ENCODE measurements around the gene NAT16.
"Not testable (repeated sequence)": the region's sequence is repeated elsewhere in the genome, so short reads cannot be mapped to it uniquely, and the experiment has no call there.

The NAT16 gene

GRCh38 chr7:101180130-101180755, at the start of gene NAT16:
Gene NAT16 (minus strand): TSS chr7:101180293. CDS start chr7:101174807, 5,486 bp downstream.
- no peak for DNase-seq (ENCODE audit: low spot score)

- DNase-seq (ENCODE audit: low spot score): no peak
Measured at GRCh38 chr7:101226721-101227120, 46.6 kb upstream of the NAT16 start.

GRCh38 chr7:101225650-101226049, 45.6 kb upstream of the NAT16 start:
- DNase-seq (ENCODE audit: low spot score): no peak

GRCh38 chr7:101223528-101223927, 43.4 kb upstream of the NAT16 start:
- DNase-seq (ENCODE audit: low spot score): no peak

GRCh38 chr7:101222275-101222830, 42.3 kb upstream of the NAT16 start:
- no peak for DNase-seq (ENCODE audit: low spot score)

- no peak for DNase-seq (ENCODE audit: low spot score)
Measured at GRCh38 chr7:101220295-101220694, 40.2 kb upstream of the NAT16 start.

- DNase-seq (ENCODE audit: low spot score): no peak
Measured at GRCh38 chr7:101218236-101219125, 38.4 kb upstream of the NAT16 start.

GRCh38 chr7:101217388-101218235, 37.5 kb upstream of the NAT16 start, which contains the start of the genes PLOD3 and ZNHIT1:
Gene PLOD3 (minus strand): TSS chr7:101217581. CDS start chr7:101217274, 307 bp downstream.
Gene ZNHIT1 (plus strand): TSS chr7:101218165. CDS start chr7:101218196, 31 bp downstream.
- peak; percentile 100 for DNase-seq (ENCODE audit: low spot score)

- DNase-seq (ENCODE audit: low spot score): no peak
Measured at GRCh38 chr7:101216860-101217387, 36.8 kb upstream of the NAT16 start.

- DNase-seq (ENCODE audit: low spot score): peak; percentile 56
Measured at GRCh38 chr7:101216001-101216859, 36.1 kb upstream of the NAT16 start.

GRCh38 chr7:101212014-101212413, 31.9 kb upstream of the NAT16 start:
- DNase-seq (ENCODE audit: low spot score): no peak

GRCh38 chr7:101211501-101211900, 31.4 kb upstream of the NAT16 start:
- DNase-seq (ENCODE audit: low spot score): no peak

GRCh38 chr7:101210143-101210542, 30.1 kb upstream of the NAT16 start:
- no peak for DNase-seq (ENCODE audit: low spot score)

GRCh38 chr7:101208794-101209193, 28.7 kb upstream of the NAT16 start:
- DNase-seq (ENCODE audit: low spot score): no peak

- DNase-seq (ENCODE audit: low spot score): no peak
Measured at GRCh38 chr7:101207459-101207858, 27.4 kb upstream of the NAT16 start.

- DNase-seq (ENCODE audit: low spot score): no peak
Measured at GRCh38 chr7:101206665-101207042, 26.6 kb upstream of the NAT16 start.

GRCh38 chr7:101205901-101206664, 26.0 kb upstream of the NAT16 start:
- DNase-seq (ENCODE audit: low spot score): no peak

- not testable (repeated sequence) for DNase-seq (ENCODE audit: low spot score)
Measured at GRCh38 chr7:101203740-101204738, 23.9 kb upstream of the NAT16 start.

GRCh38 chr7:101202603-101202918, 22.5 kb upstream of the NAT16 start:
- DNase-seq (ENCODE audit: low spot score): no peak

All from SW480 (cell line).